Type B pancreatic cell (in vitro differentiated cells): Measurements from ENCODE around the gene SELENOH. TPM values are rescaled to one million over a fixed set of nuclear protein-coding genes. Genes with fewer than 3 reads are reported as not detected.

Experiments
- DNase-seq: peaks from one replicate; pipeline ENCODE4 v3.0.0; 2021; ENCODE audit warnings: mixed read lengths; ENCODE audit not compliant: unreplicated experiment; ENCODE audit errors: extremely low spot score
- H3K27ac Mint-ChIP-seq: 2 replicates; pipeline ENCODE4 v1.8.0; 2021; ENCODE audit warnings: mild to moderate bottlenecking, mixed read lengths
- H3K27me3 Mint-ChIP-seq: 2 replicates; pipeline ENCODE4 v1.8.0; 2021; ENCODE audit warnings: mixed read lengths
- H3K36me3 Mint-ChIP-seq: 2 replicates; pipeline ENCODE4 v1.8.0; 2021; ENCODE audit warnings: mixed read lengths
- H3K4me1 Mint-ChIP-seq: one replicate; pipeline ENCODE4 v1.8.0; 2021; ENCODE audit warnings: mixed read lengths; ENCODE audit not compliant: unreplicated experiment
- H3K4me3 Mint-ChIP-seq: 2 replicates; pipeline ENCODE4 v1.8.0; 2021; ENCODE audit warnings: mild to moderate bottlenecking, mixed read lengths
- H3K9me3 Mint-ChIP-seq: 2 replicates; pipeline ENCODE4 v1.8.0; 2021; ENCODE audit warnings: mixed read lengths
- CTCF ChIP-seq: fragments of 200-600 bp; sonication (generic); conservative IDR thresholded peaks from 2 replicates; pipeline ENCODE4 v1.5.0; 2021; ENCODE audit warnings: antibody characterized with exemption, mild to moderate bottlenecking
- total RNA-seq: library from RNA; stranded (reverse); gene quantifications from 2 replicates; pipeline ENCODE4 v1.2.1, GENCODE V29; 2021; ENCODE audit warnings: low replicate concordance

SELENOH gene
- total RNA-seq, 1 donor from 2014 or later = 144 TPM

- H3K9me3 Mint-ChIP-seq = no peaks in the 10 kb centered on the region
- peak overlapping the region; percentile 10 for H3K4me3 Mint-ChIP-seq
- H3K4me1 Mint-ChIP-seq = no peaks in the 10 kb centered on the region
- peaks cover 18% of the 10 kb centered on the region for H3K36me3 Mint-ChIP-seq
- no peak for TF ChIP-seq CTCF
- peak overlapping the region; percentile 80 for H3K27ac Mint-ChIP-seq
- no peak for DNase-seq
- H3K27me3 Mint-ChIP-seq = no peaks in the 10 kb centered on the region
Observed at GRCh38 chr11:57735619-57736298, 5.5 kb upstream of the SELENOH start.

GRCh38 chr11:57742087-57742452 is 779 bp downstream of the SELENOH start:
- peaks cover 9% of the 10 kb centered on the region for H3K4me1 Mint-ChIP-seq
- H3K27ac Mint-ChIP-seq = peak overlapping the region; percentile 93
- H3K9me3 Mint-ChIP-seq = no peaks in the 10 kb centered on the region
- peak overlapping the region; percentile 99 for H3K4me3 Mint-ChIP-seq
- no peaks in the 10 kb centered on the region for H3K27me3 Mint-ChIP-seq
- no peak for TF ChIP-seq CTCF
- no peak for DNase-seq
- H3K36me3 Mint-ChIP-seq = peaks cover 17% of the 10 kb centered on the region

- Mint-ChIP-seq H3K36me3 (peaks cover 7% of the 10 kb centered on the region), H3K4me3 (peak overlapping the region; percentile 70), H3K9me3 (no peaks in the 10 kb centered on the region), H3K4me1 (peaks cover 9% of the 10 kb centered on the region), H3K27me3 (no peaks in the 10 kb centered on the region), H3K27ac (no peak overlapping the region)
- no peak for TF ChIP-seq CTCF
- no peak for DNase-seq
Observed at GRCh38 chr11:57744357-57744756, 3.1 kb downstream of the SELENOH start.

- Mint-ChIP-seq H3K9me3 (no peaks in the 10 kb centered on the region), H3K27me3 (no peaks in the 10 kb centered on the region), H3K27ac (no peak overlapping the region), H3K4me1 (peaks cover 9% of the 10 kb centered on the region), H3K4me3 (no peak overlapping the region), H3K36me3 (peaks cover 4% of the 10 kb centered on the region)
- no peak for TF ChIP-seq CTCF
- no peak for DNase-seq
Observed at GRCh38 chr11:57745206-57745605, 3.9 kb downstream of the SELENOH start.

- DNase-seq = no peak
- H3K4me1 Mint-ChIP-seq = peaks cover 11% of the 10 kb centered on the region
- H3K27ac Mint-ChIP-seq = peak overlapping the region; percentile 3
- H3K27me3 Mint-ChIP-seq = no peaks in the 10 kb centered on the region
- peaks cover 2% of the 10 kb centered on the region for H3K36me3 Mint-ChIP-seq
- H3K9me3 Mint-ChIP-seq = no peaks in the 10 kb centered on the region
- no peak overlapping the region for H3K4me3 Mint-ChIP-seq
- no peak for TF ChIP-seq CTCF
Observed at GRCh38 chr11:57746920-57747319, 5.6 kb downstream of the SELENOH start.
